Activated CD8-positive, alpha-beta memory T cell treated with anti-CD3 and anti-CD28 coated beads for 36 hours (primary cell): ENCODE measurements around the gene DEGS1. TPM values are rescaled to one million over a fixed set of nuclear protein-coding genes. Genes with fewer than 3 reads are reported as not detected.

Experiments
- CTCF ChIA-PET: fragments of 350-600 bp; sonication (Branson Sonifier 250); formaldehyde crosslinking; loops from one replicate; lab custom pipeline; 2021; ENCODE audit warnings: antibody characterized with exemption; lab: Charles Lee
- POLR2A ChIA-PET: fragments of 350-600 bp; sonication (Branson Sonifier 250); formaldehyde crosslinking; loops from one replicate; lab custom pipeline; 2021; ENCODE audit warnings: antibody characterized with exemption; lab: Charles Lee
- total RNA-seq, 2 experiments: library from RNA; stranded (reverse); gene quantifications; one replicate each; pipeline ENCODE4 v1.2.3, GENCODE V29; 2021

Gene DEGS1
- total RNA-seq = 10 to 100 TPM; 47.1 to 47.6 TPM

- POLR2A ChIA-PET = interaction anchor here (0.6 to 2.2 kb wide), 5 partner anchors 9 to 180 kb away, joined by 3 to 23 read pairs (median 4); no protein-coding TSS in a partner anchor
Measured at GRCh38 chr1:224182866-224183590, at the start of gene DEGS1. Gene DEGS1, plus strand, starts transcription at chr1:224183240. Its CDS starts 97 bp downstream, at chr1:224183337.

DNA sequence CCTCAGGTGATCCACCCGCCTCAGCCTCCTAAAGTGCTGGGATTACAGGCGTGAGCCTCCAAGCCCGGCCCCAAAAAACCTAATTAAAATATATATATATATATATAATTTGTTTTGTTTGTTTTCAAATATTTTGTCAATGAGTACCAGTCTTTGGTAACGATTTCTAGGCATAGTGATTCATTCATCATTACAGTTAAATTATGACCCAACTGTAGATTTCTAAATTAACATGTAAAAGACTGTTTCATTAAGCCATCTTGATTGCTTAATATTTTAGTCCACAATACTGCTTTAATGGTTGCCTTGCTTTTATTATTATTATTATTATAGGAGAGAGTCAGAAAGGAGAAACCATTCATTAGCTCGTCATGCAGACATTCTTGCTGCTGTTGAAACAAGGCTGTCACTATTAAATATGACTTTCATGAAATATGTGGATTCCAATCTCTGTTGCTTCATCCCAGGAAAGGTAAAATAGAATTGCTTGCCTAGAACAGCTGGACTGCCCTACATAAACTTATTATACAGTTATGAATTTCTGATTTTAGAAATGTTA lies 49.2 kb upstream of the DEGS1 start:
- POLR2A ChIA-PET = no interaction called here
- CTCF ChIA-PET = no interaction called here

More at GRCh38 chr1:224182866-224183590, at the start of gene DEGS1:
- CTCF ChIA-PET = interaction anchor here (1.5 to 2.0 kb wide), 2 partner anchors 10 to 67 kb away, joined by 4 to 5 read pairs; no protein-coding TSS in a partner anchor

DNA sequence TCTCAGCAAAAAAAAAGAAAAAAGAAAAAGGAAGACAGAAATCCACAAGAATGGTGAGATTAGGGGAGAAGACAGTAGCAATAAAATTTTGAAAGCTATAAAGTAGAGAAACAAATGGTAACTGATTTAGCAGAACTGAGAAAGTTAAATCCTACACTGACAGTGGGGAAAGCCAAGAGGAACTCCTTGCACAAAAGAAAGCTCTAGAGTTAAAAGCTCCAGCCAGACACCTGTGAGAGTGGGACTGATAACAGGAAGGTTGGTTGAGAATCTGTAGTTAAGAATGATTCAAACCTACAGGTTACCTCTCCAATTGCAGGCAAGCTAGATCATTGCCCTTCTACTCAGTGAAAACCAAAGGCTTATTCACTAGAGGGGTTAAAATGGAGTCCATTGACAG lies 45.5 kb upstream of the DEGS1 start:
- POLR2A ChIA-PET = no interaction called here
- CTCF ChIA-PET = no interaction called here

- ChIA-PET POLR2A (no interaction called here), CTCF (no interaction called here)
Measured at GRCh38 chr1:224138198-224138597, 44.8 kb upstream of the DEGS1 start.

- ChIA-PET POLR2A (no interaction called here), CTCF (interaction anchor here (1.2 kb wide), 1 partner anchor 316 kb away, joined by 4 read pairs; no protein-coding TSS in a partner anchor)
Measured at GRCh38 chr1:224141693-224142092, 41.3 kb upstream of the DEGS1 start.

GRCh38 chr1:224149709-224150108 lies 33.3 kb upstream of the DEGS1 start:
- ChIA-PET CTCF (no interaction called here), POLR2A (no interaction called here)

GRCh38 chr1:224151117-224151516 lies 31.9 kb upstream of the DEGS1 start:
- CTCF ChIA-PET = no interaction called here
- POLR2A ChIA-PET = no interaction called here

- CTCF ChIA-PET = no interaction called here
- POLR2A ChIA-PET = no interaction called here
Measured at GRCh38 chr1:224157316-224157715, 25.7 kb upstream of the DEGS1 start.

- CTCF ChIA-PET = no interaction called here
- POLR2A ChIA-PET = no interaction called here
Measured at GRCh38 chr1:224159541-224159940, 23.5 kb upstream of the DEGS1 start.

DNA sequence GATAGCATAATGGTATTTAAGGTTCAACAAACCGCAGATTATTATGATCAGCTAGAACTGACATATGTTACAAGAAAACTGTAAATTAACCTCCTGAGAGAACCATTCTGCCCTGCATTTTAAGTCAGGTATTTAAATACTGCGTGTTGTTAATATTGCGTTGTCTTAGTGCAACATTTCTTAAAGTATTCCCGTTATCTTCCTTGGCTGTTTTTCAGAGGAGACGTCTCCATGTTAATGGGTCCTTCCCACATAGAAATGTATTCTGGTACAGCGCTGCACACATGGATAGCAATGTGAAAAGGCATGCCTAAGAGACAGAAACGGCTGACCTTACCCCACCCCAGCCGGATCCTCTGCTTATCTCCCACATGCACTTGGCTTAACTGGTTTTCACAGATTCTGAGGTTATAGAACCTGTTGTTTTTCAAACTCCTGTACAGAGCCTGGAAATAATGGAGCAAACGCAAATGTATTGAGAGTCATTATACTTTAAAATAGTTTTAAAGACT lies 22.8 kb upstream of the DEGS1 start:
- ChIA-PET CTCF (no interaction called here), POLR2A (no interaction called here)

- POLR2A ChIA-PET = no interaction called here
- CTCF ChIA-PET = no interaction called here
Measured at GRCh38 chr1:224162768-224163167, 20.3 kb upstream of the DEGS1 start.

GRCh38 chr1:224163311-224163710 lies 19.7 kb upstream of the DEGS1 start:
- POLR2A ChIA-PET = no interaction called here
- CTCF ChIA-PET = no interaction called here

DNA sequence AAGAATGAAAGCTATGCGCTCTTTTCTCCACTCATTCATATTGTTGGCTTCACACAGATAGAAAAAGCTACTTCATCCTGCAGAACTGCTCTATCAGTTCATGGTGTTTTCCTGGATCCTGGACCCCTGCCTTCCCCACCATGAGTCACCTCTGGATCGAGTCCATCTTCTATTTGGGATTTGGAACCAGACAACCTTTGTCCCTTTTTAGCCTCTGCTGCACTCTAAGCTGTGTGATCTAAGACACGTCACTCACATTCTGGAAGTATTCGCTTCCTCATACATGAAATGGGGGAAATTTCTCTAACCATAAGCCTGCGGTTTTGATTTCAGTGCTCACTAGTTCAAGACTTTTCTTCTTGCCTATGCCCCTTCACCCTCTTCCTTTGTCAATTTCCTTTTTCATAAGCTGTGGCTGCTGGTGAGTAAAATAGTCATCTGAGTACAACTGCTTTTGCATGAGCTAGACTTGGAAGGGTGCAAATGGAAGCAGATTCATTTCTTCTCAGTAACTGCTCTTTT lies 14.1 kb upstream of the DEGS1 start:
- ChIA-PET CTCF (interaction anchor here (1.0 to 1.2 kb wide), 2 partner anchors 12 to 37 kb away, joined by 3 to 5 read pairs; no protein-coding TSS in a partner anchor), POLR2A (interaction anchor here (1.2 kb wide), 1 partner anchor 13 kb away, joined by 7 read pairs; no protein-coding TSS in a partner anchor)

GRCh38 chr1:224169718-224170270 lies 13.2 kb upstream of the DEGS1 start:
- ChIA-PET CTCF (interaction anchor here (1.0 to 1.2 kb wide), 2 partner anchors 11 to 36 kb away, joined by 3 to 5 read pairs; no protein-coding TSS in a partner anchor), POLR2A (interaction anchor here (1.2 kb wide), 1 partner anchor 12 kb away, joined by 7 read pairs; no protein-coding TSS in a partner anchor)

- POLR2A ChIA-PET = no interaction called here
- CTCF ChIA-PET = no interaction called here
Measured at GRCh38 chr1:224170343-224170742, 12.7 kb upstream of the DEGS1 start.

DNA sequence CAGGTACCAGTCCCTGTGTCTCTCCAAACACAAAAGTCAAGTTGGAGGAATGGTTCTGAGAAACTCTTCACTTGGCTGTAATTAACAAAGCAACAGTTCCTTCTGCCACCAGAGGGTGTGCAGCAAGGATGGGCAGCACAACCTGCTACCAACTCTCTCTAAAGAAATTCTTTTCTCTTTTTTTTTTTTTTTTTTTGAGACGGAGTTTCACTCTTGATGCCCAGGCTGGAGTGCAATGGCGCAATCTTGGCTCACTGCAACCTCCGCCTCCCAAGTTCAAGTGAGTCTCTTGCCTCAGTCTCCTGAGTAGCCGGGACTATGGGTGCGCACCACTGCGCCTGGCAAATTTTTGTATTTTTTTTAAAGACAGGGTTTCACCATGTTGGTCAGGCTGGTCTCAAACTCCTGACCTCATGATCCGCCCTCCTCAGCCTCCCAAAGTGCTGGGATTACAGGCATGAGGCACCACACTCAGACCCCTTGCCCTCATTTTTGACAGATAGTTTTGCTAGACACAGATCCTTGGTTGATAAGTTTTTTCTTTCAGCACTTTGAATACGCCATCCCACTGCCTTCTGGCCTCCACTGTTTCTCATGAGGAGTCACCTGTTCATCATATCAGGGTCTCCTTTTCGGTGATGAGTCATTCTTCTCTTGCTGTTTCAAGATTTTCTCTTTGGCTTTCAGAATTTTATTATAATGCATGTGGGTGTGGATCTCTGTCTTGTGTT lies 12.1 kb upstream of the DEGS1 start:
- CTCF ChIA-PET = no interaction called here

GRCh38 chr1:224172229-224172628 lies 10.8 kb upstream of the DEGS1 start:
- ChIA-PET POLR2A (no interaction called here), CTCF (interaction anchor here (1.5 kb wide), 1 partner anchor 15 kb away, joined by 4 read pairs; no protein-coding TSS in a partner anchor)

More for the DNA sequence above, 12.1 kb upstream of the DEGS1 start:
- POLR2A ChIA-PET = no interaction called here

DNA sequence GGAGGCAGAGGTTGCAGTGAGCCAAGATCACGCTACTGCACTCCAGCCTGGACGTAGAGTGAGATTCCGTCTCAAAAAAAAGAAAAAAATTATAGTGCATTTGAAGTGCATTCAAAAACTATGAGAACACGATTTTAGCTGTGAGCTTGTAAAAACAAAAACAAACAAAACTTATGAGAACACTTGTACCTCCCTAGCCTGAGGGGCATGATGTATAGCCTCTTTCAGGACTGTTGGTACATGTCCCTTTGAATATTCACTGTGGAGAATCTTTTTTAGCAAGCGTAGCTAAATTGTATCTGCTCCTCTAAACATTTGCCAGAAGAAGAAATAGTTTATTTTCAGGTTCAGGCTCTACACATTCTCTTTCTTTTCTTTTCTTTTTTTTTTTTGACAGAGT lies 9.5 kb upstream of the DEGS1 start:
- ChIA-PET POLR2A (interaction anchor here (0.6 kb wide), 1 partner anchor 1879 kb away, joined by 4 read pairs; no protein-coding TSS in a partner anchor), CTCF (interaction anchor here (0.7 to 1.5 kb wide), 3 partner anchors 13 to 93 kb away, joined by 3 to 4 read pairs (median 4); no protein-coding TSS in a partner anchor)

- POLR2A ChIA-PET = no interaction called here
- CTCF ChIA-PET = no interaction called here
Measured at GRCh38 chr1:224175617-224176016, 7.4 kb upstream of the DEGS1 start.
